T-helper 2 cell (primary cell): ENCODE results near the gene SDCBP2.
A peak's percentile ranks its signal among the peaks of the same experiment; 100 is the strongest.

Source experiments
- DNase-seq, 5 experiments: peaks; one replicate each; pipeline versions ENCODE4 v3.0.0 to v3.0.0-alpha.2; 2012 to 2022

Gene SDCBP2

GRCh38 chr20:1272368-1273100 lies 56.4 kb downstream of the SDCBP2 start:
- no peak for DNase-seq

GRCh38 chr20:1269850-1270249 lies 59.1 kb downstream of the SDCBP2 start:
- no peak for DNase-seq

GRCh38 chr20:1269235-1269634 lies 59.7 kb downstream of the SDCBP2 start:
- no peak for DNase-seq

- no peak for DNase-seq
These were observed 61.0 kb downstream of the SDCBP2 start for GRCh38 chr20:1267809-1268374.

- DNase-seq: no peak
These were observed 61.8 kb downstream of the SDCBP2 start for GRCh38 chr20:1267161-1267560.

GRCh38 chr20:1266167-1266973 lies 62.6 kb downstream of the SDCBP2 start, which contains the start of gene SNPH:
Gene SNPH (plus strand): TSS chr20:1266294. CDS start chr20:1296240, 29,946 bp downstream.
- peak; percentile 49 to 87 (median 61) for DNase-seq

- no peak for DNase-seq
These were observed 63.1 kb downstream of the SDCBP2 start for GRCh38 chr20:1265916-1266166.

- no peak for DNase-seq
These were observed 63.6 kb downstream of the SDCBP2 start for GRCh38 chr20:1265226-1265915.

GRCh38 chr20:1264727-1265126 lies 64.2 kb downstream of the SDCBP2 start:
- no peak for DNase-seq

- no peak for DNase-seq
These were observed 65.1 kb downstream of the SDCBP2 start for GRCh38 chr20:1263853-1264252.
